Effector memory CD4-positive, alpha-beta T cell (primary cell): Measurements from ENCODE around the gene ALPP.
"Not testable (repeated sequence)": the region's sequence is repeated elsewhere in the genome, so short reads cannot be mapped to it uniquely, and the experiment has no call there.

Experiments
- DNase-seq, 3 donors: peaks; one replicate each; pipeline ENCODE4 v3.0.0-alpha.2; 2020
- H3K27ac ChIP-seq: 2 replicates; pipeline ENCODE4 v1.7.0; 2013; ENCODE audit warnings: mild to moderate bottlenecking, low read length, moderate library complexity; ENCODE audit not compliant: insufficient read depth, poor library complexity, severe bottlenecking
- H3K27me3 ChIP-seq: replicated peaks from 2 replicates; pipeline ENCODE4 v1.7.0; 2013; ENCODE audit warnings: mild to moderate bottlenecking, low read length; ENCODE audit not compliant: insufficient read depth, control insufficient read depth, poor library complexity, severe bottlenecking
- H3K36me3 ChIP-seq: 2 replicates; pipeline ENCODE4 v1.7.0; 2013; ENCODE audit warnings: mild to moderate bottlenecking, low read length, moderate library complexity; ENCODE audit not compliant: control insufficient read depth, insufficient read depth
- H3K4me1 ChIP-seq: 2 replicates; pipeline ENCODE4 v1.7.0; 2013; ENCODE audit warnings: low read length, mild to moderate bottlenecking; ENCODE audit not compliant: control insufficient read depth, insufficient read depth, poor library complexity, severe bottlenecking
- H3K4me3 ChIP-seq: 2 replicates; pipeline ENCODE4 v1.7.0; 2013; ENCODE audit warnings: low read length, low read depth, mild to moderate bottlenecking; ENCODE audit not compliant: insufficient read depth, poor library complexity, severe bottlenecking
- H3K9me3 ChIP-seq: 2 replicates; pipeline ENCODE4 v1.7.0; 2013; ENCODE audit warnings: mild to moderate bottlenecking, low read length, moderate library complexity; ENCODE audit not compliant: control insufficient read depth

The ALPP gene

DNA sequence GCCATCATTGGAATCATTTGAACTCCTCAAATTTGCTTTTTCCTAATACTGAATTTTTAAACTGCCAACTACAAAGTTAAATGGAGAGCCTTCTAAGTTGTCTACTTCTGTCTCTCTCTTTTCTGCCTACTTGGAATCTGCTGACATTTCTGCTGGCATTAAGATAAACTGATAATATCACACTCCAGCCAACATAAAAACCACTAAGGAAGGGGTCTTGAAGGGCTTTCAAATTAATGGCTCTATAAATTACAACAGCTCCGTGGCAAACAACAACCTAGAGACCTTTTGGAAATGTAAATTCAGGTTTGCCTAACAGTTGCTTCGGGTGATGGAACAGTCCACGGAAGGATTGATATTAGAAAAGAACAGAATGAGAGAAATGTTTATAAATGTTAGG lies 12.1 kb downstream of the ALPP start:
- DNase-seq: no peak
- peaks cover 3% of the 10 kb centered on the region for H3K27me3 ChIP-seq
- H3K4me1 ChIP-seq: no peaks in the 10 kb centered on the region
- H3K27ac ChIP-seq: no peak overlapping the region
- no peaks in the 10 kb centered on the region for H3K9me3 ChIP-seq
- H3K4me3 ChIP-seq: no peak overlapping the region
- H3K36me3 ChIP-seq: no peaks in the 10 kb centered on the region

- peaks cover 3% of the 10 kb centered on the region for H3K27me3 ChIP-seq
- no peaks in the 10 kb centered on the region for H3K36me3 ChIP-seq
- H3K4me1 ChIP-seq: no peaks in the 10 kb centered on the region
- no peak overlapping the region for H3K27ac ChIP-seq
- DNase-seq: no peak
- H3K4me3 ChIP-seq: no peak overlapping the region
- no peaks in the 10 kb centered on the region for H3K9me3 ChIP-seq
Observed at GRCh38 chr2:232393556-232393955, 15.0 kb downstream of the ALPP start.

DNA sequence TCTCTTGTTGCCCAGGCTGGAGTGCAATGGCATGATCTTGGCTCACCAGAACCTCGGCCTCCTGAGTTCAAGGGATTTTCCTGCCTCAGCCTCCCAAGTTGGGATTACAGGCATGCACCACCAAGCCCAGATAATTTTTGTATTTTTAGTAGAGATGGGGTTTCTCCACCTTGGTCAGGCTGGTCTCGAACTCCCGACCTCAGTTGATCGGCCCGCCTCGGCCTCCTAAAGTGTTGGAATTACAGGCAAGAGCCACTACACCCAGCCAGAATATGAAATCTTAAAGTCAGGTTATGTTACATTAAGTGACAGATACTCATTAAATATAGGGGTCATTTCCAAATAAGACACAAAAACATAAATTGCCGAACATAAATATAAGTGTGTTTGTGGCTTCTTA lies 15.9 kb downstream of the ALPP start:
- not testable (repeated sequence) for H3K27ac ChIP-seq, H3K4me3 ChIP-seq, H3K27me3 ChIP-seq, DNase-seq, H3K4me1 ChIP-seq, H3K9me3 ChIP-seq, H3K36me3 ChIP-seq

- Histone ChIP-seq H3K4me1 (no peaks in the 10 kb centered on the region), H3K36me3 (no peaks in the 10 kb centered on the region), H3K27me3 (peaks cover 2% of the 10 kb centered on the region), H3K9me3 (no peaks in the 10 kb centered on the region), H3K27ac (no peak overlapping the region), H3K4me3 (no peak overlapping the region)
- no peak for DNase-seq
Observed at GRCh38 chr2:232395586-232395985, 17.0 kb downstream of the ALPP start.

- H3K9me3 ChIP-seq: no peaks in the 10 kb centered on the region
- H3K36me3 ChIP-seq: no peaks in the 10 kb centered on the region
- H3K27ac ChIP-seq: no peak overlapping the region
- no peaks in the 10 kb centered on the region for H3K27me3 ChIP-seq
- no peak overlapping the region for H3K4me3 ChIP-seq
- H3K4me1 ChIP-seq: no peaks in the 10 kb centered on the region
- DNase-seq: no peak
Observed at GRCh38 chr2:232396683-232397082, 18.1 kb downstream of the ALPP start.

DNA sequence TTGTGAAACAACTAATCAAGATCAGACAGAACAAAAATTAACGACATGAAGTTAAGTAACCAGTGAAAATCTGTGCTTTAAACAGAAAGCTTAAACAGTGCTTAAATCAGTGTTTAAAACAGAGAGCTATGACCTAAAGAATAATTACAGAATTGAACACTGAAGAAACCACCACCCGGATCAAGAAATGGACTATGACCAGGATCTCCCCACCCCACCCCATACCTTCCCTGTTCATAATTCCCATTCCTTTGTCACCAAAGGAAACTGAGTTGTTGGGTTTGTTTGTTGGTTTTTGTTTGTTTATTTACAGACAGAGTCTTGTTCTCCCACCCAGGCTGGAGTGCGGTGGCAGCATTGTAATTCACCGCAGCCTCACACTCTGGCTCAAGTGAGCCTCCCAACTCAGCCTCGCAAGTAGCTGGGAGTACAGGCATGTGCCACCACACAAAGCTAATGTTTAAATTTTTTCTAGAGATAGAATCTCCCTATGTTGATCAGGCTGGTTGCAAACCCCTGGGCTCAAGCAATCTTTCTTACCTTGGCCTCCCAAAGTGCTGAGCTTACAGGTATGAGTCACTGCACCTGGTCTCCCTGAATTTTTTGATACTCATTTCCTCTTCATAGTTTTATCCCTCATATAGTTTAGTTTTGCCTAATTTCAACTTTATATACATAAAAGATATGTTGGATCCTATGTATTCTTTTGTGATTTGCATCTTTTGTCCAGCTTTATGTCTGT lies 19.9 kb downstream of the ALPP start:
- DNase-seq: no peak
- Histone ChIP-seq H3K4me3 (no peak overlapping the region), H3K9me3 (no peaks in the 10 kb centered on the region), H3K27me3 (no peaks in the 10 kb centered on the region), H3K4me1 (no peaks in the 10 kb centered on the region), H3K36me3 (no peaks in the 10 kb centered on the region), H3K27ac (no peak overlapping the region)

GRCh38 chr2:232400256-232401015 lies 21.9 kb downstream of the ALPP start:
- no peaks in the 10 kb centered on the region for H3K4me1 ChIP-seq
- no peak overlapping the region for H3K27ac ChIP-seq
- H3K36me3 ChIP-seq: no peaks in the 10 kb centered on the region
- no peak overlapping the region for H3K4me3 ChIP-seq
- H3K9me3 ChIP-seq: no peaks in the 10 kb centered on the region
- H3K27me3 ChIP-seq: no peaks in the 10 kb centered on the region
- no peak for DNase-seq

DNA sequence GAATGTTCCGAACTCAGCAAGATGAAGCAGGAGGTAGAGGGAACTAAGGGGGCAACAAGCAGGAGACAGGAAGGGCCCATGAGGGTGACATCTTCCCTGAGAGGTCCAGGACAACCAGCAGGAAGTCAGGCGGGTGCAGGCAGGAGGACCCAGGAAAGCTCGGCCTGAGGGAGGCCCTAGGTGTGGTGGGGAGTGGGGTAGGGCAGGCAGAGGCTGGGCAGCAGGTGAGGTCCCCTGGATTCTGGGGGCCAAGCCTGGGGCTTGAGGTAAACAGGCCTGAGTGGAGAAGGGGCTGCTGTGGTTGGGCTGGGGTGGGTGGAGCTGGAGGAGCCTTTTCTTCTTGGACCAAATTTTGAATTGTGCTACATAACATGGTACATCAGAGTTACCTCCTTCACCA lies 24.0 kb downstream of the ALPP start:
- H3K27ac ChIP-seq: no peak overlapping the region
- H3K36me3 ChIP-seq: no peaks in the 10 kb centered on the region
- H3K27me3 ChIP-seq: no peaks in the 10 kb centered on the region
- H3K4me3 ChIP-seq: no peak overlapping the region
- H3K4me1 ChIP-seq: no peaks in the 10 kb centered on the region
- DNase-seq: no peak
- H3K9me3 ChIP-seq: no peaks in the 10 kb centered on the region

- no peak for DNase-seq
- Histone ChIP-seq H3K36me3 (no peaks in the 10 kb centered on the region), H3K27me3 (no peaks in the 10 kb centered on the region), H3K4me3 (no peak overlapping the region), H3K9me3 (no peaks in the 10 kb centered on the region), H3K4me1 (no peaks in the 10 kb centered on the region), H3K27ac (no peak overlapping the region)
Observed at GRCh38 chr2:232405943-232406510, 27.5 kb downstream of the ALPP start.
